NCI-H1105 (cell line): Measurements from ENCODE around the gene DUSP5.
"Not testable (repeated sequence)": the region's sequence is repeated elsewhere in the genome, so short reads cannot be mapped to it uniquely, and the experiment has no call there.

Experiments used
- DNase-seq: peaks from one replicate; lab custom pipeline; 2025; lab: John Stamatoyannopoulos, UW

The DUSP5 gene

DNA sequence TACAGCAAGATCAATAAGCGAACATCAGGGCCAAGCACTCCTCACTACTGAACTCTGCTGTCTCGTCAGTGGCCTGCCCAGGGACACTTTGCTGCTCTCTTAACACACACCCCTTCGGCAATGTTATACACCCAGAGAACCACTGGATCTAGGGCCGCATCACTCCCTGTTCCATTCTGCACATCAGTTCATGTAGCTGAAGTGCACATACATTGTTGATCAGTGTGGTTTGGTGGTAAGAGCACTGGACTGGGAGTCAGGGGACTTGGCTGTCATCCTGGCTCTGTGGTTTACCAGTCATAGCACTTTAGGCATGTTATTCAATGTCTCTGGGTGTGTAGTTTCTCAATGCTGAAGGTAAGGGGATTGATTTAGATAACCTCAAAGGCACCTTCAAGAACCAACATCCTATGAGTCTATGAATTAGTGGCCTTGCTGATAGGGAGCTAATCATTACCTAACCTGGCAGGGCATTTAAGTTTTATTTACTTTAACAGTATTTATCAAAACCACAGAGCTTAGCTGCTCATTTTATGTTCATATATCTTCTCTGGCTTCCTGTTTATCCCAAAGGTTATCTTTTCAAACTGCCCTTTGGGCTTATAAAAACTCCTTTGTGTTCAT lies 24.8 kb downstream of the DUSP5 start:
- DNase-seq: no peak

GRCh38 chr10:110523736-110524135 lies 26.0 kb downstream of the DUSP5 start:
- no peak for DNase-seq

GRCh38 chr10:110524179-110524858 lies 26.6 kb downstream of the DUSP5 start:
- DNase-seq: no peak

GRCh38 chr10:110524859-110525232 lies 27.1 kb downstream of the DUSP5 start:
- no peak for DNase-seq

GRCh38 chr10:110525349-110526260 lies 27.9 kb downstream of the DUSP5 start:
- DNase-seq: no peak

GRCh38 chr10:110527731-110528171 lies 30.0 kb downstream of the DUSP5 start:
- no peak for DNase-seq

DNA sequence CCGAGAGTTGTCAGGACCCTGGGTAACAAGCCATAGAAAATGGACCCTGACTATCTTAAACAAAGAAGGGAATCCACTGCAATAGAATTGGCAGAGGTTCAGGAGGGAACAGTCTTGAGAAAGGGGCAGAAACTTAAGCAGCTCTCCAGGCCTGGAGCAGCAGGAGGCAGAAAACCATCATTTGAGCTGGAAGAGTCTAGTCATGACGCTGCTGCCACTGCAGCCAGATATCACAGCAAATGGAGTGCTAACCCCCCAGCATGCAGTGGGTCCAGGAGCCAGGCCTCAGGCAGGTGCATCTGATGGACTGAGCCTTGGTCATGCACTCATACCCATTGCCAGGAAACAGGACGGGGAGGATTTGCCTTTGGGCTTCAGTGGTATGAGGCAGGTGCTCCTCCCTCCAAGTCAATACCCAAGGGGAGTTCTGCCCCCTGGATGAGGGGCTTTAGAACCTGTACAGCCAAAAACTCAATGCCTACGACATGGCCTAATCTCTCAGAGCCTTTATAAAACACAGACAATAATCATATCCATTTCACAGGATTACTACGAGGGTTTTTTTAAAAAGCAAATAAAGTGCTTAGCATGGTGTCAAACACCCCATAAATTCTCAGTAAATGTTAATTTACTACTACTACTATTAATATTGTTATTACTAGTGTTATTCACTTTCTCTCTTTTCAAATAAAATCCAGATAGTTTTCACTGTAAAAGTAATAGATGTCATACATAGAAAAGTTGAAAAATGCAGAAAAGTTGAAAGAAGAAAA lies 30.7 kb downstream of the DUSP5 start:
- DNase-seq: no peak

DNA sequence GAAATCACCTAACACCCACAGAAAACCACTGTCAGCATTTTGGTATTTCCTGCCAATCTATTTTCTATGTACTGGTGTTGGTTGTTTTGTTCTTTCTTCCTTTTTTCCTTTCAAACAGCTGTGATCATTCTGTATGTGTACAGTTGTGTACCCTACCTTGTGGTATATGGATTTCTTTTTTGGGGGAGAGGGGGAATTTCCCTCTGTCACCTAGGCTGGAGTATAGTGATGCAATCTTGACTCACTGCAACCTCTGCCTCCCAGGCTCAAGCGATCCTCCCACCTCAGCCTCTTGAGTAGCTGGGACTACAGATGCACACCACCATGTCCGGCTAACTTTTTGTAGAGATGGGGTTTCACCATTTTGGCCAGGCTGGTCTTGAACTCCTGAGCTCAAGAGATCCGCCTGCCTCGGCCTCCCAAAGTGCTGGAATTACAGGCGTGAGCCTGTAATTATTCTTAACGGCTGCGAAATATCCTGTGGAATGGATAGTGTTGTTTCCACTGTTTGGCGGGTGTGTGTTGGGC lies 31.4 kb downstream of the DUSP5 start:
- DNase-seq: not testable (repeated sequence)

GRCh38 chr10:110529596-110530011 lies 31.9 kb downstream of the DUSP5 start:
- no peak for DNase-seq

- DNase-seq: no peak
These were observed 32.6 kb downstream of the DUSP5 start for GRCh38 chr10:110530131-110530831.

DNA sequence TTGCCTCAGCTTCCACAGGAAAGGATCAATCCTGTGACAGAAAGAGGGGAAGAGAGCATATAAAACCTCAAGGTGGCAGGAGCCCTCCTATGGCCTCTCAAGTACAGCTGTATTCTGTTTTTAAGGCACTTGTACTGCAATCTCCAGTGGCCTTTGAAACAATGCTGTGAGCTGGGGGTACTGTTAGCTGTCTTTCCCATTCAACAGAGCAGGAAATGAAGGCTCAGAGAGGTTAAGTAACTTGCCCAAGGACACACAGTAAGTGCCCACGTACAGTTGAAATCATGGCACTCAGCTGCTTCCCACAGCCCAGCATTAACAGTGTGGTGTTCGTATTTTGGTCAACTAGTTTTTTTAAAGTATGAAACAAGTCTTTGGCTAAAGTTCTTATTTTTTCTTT lies 34.0 kb downstream of the DUSP5 start:
- DNase-seq: no peak

DNA sequence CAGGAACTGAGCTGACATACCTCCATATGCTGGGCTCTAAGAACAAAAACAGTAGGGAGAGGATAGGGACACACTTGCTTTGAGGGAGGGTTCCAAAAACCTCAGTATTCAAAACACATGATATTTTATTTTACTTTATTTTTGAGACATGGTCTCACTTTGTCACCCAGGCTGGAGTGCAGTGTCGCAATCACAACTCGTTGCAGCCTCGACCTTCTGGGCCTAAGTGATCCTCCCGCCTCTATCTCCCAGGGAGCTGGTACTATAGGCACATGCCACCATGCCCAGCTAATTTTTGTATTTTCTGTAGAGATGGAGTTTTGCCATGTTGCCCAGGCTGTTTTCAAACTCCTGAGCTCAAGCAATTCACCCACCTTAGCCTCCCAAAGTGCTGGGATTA lies 34.9 kb downstream of the DUSP5 start:
- DNase-seq: not testable (repeated sequence)

GRCh38 chr10:110533149-110533548 lies 35.4 kb downstream of the DUSP5 start:
- DNase-seq: no peak

GRCh38 chr10:110534571-110534970 lies 36.9 kb downstream of the DUSP5 start:
- DNase-seq: no peak

- DNase-seq: no peak
These were observed 38.5 kb downstream of the DUSP5 start for GRCh38 chr10:110535958-110536891.

- DNase-seq: no peak
These were observed 41.4 kb downstream of the DUSP5 start for GRCh38 chr10:110539091-110539490.

DNA sequence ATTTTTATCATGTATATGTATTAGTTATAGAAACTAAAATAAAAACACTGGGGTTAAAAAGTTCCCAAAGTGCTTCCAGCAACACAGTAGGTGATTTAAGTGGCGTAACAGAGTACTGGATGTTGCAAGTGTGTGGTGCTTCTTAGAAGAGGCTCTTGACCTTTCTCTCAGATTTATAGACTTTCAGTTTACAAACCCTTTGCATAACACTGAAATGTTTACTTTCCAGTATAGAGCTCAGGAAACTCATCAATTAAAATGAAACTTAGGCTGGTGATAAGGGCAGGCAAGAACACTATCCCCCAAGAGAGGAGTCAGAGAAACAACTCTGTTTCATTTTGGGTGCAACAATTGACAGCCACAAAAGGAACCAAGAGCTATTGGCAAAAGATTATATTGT lies 42.3 kb downstream of the DUSP5 start:
- DNase-seq: no peak

GRCh38 chr10:110544958-110545537 lies 47.3 kb downstream of the DUSP5 start:
- DNase-seq: no peak

GRCh38 chr10:110546077-110546476 lies 48.4 kb downstream of the DUSP5 start:
- DNase-seq: no peak
